GM12864 (cell line): ENCODE results near the gene GPI.
A peak's percentile ranks its signal among the peaks of the same experiment; 100 is the strongest.
"Not testable (repeated sequence)": the region's sequence is repeated elsewhere in the genome, so short reads cannot be mapped to it uniquely, and the experiment has no call there.

ENCODE experiments used
- DNase-seq: peaks from one replicate; pipeline ENCODE4 v3.0.0-alpha.2; 2011; ENCODE audit warnings: low read depth
- H3K4me3 ChIP-seq: 2 replicates; pipeline ENCODE4 v1.5.1; 2011; ENCODE audit warnings: mild to moderate bottlenecking, low read depth, low read length, control low read depth
- TF ChIP-seq, protein P1 (sequence below): IDR thresholded peaks from 2 replicates; pipeline ENCODE4 v1.5.1; 2011; ENCODE audit warnings: low read depth, mild to moderate bottlenecking, moderate library complexity, low read length, control low read depth, inconsistent platforms; ENCODE audit errors: missing control alignments

Gene GPI

DNA sequence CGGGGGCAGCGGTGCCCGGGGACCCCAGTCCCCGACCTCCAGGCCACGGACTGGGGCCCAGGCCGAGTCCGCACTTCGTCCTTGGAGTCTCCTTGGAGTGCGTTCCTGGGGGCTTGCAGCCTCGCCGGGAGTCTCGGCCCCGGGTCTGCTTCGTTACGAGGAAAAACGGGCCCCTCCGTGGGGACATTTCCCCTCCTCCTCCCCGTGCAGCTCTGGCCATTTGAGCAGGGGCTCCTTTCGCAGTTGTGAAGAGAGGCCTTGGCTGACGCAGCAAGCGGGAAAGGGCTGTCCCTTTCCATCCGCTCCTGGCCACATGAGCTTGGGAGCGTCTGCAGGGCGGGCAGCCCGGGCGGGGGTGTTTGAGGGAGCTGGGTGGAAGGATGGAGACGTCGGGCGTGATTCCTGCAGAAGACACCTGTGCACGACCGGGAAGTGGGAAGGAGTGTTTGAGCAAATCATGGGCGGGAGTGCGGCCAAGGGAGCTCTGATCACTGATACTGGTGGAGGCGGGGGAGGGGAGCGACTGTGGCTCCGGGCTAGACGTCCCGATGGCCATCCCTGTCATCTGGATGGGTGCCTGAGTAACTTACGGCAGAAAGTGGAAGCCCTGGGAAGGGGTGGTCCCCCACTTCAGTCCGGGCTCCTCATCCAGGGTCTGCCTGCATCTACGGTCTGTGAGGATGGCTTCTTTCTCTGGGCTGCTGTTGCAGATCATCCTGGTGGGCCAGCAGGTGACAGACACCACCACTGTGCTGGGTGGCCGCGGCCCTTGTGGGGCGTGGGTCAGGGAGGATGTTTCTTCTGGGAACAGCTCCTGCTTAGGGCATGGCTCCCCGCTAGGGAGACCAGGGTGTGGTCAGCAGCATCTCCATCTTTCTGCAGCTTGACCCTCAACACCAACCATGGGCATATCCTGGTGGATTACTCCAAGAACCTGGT lies 736 bp downstream of the GPI start:
- TF ChIP-seq, protein P1, sequence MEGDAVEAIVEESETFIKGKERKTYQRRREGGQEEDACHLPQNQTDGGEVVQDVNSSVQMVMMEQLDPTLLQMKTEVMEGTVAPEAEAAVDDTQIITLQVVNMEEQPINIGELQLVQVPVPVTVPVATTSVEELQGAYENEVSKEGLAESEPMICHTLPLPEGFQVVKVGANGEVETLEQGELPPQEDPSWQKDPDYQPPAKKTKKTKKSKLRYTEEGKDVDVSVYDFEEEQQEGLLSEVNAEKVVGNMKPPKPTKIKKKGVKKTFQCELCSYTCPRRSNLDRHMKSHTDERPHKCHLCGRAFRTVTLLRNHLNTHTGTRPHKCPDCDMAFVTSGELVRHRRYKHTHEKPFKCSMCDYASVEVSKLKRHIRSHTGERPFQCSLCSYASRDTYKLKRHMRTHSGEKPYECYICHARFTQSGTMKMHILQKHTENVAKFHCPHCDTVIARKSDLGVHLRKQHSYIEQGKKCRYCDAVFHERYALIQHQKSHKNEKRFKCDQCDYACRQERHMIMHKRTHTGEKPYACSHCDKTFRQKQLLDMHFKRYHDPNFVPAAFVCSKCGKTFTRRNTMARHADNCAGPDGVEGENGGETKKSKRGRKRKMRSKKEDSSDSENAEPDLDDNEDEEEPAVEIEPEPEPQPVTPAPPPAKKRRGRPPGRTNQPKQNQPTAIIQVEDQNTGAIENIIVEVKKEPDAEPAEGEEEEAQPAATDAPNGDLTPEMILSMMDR, result no peak
- DNase-seq, result no peak
- H3K4me3 ChIP-seq, result peak overlapping the region; percentile 86

DNA sequence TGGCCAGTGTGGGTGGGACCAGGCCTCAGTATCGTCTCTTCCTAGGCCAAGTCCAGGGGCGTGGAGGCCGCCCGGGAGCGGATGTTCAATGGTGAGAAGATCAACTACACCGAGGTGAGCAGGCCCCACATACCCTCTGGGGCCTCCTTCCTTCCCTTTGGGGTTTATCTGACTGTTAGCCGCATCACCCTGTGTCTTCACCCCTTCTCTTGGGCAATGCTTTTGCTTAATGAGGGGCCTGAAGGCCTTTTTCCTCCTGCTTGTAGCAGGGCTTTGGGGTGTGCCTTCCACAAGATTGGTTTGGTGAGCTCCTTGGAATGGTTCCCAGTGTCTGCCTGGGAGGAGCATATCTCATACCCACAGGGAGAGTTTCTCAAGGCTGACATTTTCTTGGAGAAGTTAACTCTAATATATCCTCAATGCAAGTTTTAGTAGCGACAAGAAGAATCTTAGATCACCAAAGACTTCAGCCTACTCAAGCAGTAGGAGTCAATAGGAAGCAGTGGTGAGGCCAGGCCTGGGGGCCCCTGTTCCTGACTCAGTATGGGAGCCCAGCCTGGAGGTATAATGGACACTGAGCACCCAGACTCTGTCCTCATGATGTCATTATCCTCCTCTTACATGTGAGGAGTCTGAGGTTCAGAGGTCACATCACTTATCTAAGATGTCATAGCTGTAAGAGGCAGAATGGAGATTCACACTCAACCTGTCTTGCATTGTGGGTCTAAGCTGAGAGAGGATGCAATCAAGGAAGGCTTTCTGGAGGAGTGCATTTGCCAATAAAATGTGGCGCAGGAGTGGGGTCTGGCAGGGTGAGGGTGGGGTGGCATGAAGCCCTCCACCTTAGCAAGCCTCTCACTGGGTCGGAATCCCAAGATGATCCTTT lies 2.0 kb downstream of the GPI start:
- H3K4me3 ChIP-seq, result peak overlapping the region; percentile 86
- DNase-seq, result no peak
- TF ChIP-seq, protein P1, result no peak

DNA sequence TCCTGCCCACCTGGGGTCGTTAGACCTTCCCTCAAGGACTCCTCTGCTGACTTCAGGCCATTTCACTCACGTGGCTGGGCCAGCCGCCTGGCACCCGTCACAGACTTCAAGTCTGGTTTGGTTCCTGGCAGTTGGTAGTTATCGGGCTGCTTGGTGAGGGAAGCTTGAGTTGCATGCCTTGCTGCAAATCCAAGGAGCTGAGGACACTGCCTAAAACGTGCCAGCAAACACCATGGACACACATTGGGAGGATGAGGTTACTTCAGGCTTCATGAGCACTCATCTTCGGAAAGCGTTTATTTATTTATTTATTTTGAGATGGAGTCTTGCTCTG lies 2.6 kb downstream of the GPI start:
- TF ChIP-seq, protein P1, result no peak
- H3K4me3 ChIP-seq, result no peak overlapping the region
- no peak for DNase-seq

DNA sequence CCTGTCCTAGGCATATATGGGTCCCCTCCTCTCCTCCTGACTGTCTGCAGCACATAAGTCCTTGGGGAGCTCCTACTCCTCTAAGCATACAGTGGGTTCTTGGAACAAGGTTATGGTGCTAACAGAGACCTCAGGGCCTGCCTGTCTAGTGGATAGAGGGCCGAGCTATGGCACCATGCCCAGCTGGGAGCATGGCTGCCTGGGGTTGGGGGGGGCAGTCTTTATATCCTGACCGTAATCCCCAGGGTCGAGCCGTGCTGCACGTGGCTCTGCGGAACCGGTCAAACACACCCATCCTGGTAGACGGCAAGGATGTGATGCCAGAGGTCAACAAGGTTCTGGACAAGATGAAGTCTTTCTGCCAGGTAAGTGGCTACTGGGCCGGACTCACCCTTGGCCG lies 3.3 kb downstream of the GPI start:
- H3K4me3 ChIP-seq, result no peak overlapping the region
- TF ChIP-seq, protein P1, result no peak
- DNase-seq, result no peak

DNA sequence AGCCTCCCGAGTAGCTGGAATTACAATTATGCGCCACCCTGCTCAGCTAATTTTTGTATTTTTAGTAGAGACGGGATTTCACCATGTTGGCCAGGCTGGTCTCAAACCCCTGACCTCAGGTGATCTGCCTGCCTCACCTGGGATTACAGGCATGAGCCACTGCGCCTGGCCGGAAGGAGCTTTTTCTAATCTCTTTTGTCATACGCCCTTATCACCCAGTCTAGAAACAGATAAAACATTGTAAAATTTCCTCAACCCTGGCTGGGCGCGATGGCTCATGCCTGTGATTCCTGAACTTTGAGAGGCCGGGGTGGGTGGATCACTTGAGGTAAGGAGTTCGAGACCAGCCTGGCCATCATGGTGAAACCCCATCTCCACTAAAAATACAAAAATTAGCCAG lies 4.2 kb downstream of the GPI start:
- not testable (repeated sequence) for DNase-seq, H3K4me3 ChIP-seq

DNA sequence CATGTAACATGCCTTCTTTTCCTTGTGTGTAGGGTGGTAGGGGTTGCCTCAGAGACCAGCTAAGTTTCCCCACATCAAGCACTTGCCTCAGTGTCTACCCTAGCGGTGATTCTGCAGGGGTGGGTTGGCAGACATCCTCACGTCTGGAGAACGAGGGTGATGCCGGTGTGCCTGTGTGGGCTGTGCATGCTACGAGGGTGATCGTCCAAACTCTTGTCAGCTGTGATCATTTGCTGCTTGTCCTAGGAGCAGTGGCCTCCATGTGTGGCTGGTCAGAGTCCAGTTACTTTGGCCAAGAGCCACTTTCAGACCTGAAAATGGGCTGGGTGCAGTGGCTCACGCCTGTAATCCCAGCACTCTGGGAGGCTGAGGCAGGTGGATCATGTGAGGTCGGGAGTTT lies 5.1 kb downstream of the GPI start:
- TF ChIP-seq, protein P1, result no peak
- no peak for DNase-seq
- H3K4me3 ChIP-seq, result no peak overlapping the region

DNA sequence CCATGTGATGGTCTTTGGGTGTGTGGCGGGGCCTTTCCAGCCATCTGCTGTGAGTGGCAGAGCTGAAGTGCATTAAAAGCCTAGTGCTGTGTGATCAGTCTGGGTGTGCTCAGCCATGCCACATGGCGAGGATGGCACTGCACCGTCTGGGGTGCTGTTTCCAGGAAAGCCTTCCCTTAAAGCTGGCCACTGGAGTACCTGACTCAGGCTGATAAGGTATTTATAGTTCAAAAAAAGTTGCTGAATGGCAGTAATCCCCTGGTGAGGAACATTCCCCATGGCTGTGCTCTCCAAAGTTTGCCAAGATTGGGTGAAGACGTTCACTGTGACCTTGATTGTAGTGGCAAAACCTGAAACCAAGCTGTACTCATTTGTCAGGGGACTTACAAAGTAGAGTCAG lies 6.0 kb downstream of the GPI start:
- DNase-seq, result no peak
- TF ChIP-seq, protein P1, result no peak
- H3K4me3 ChIP-seq, result no peak overlapping the region
